GM23248 (cell line): ENCODE results near the gene FAM163B.

Source experiments
- EZH2 ChIP-seq: fragments of 200-600 bp; sonication (generic); IDR thresholded peaks from 2 replicates; pipeline ENCODE4 v1.6.1; 2018; ENCODE audit warnings: antibody characterized with exemption, mild to moderate bottlenecking; ENCODE audit not compliant: insufficient read depth, poor library complexity, severe bottlenecking
- EZH2phosphoT487 ChIP-seq: fragments of 200-600 bp; sonication (generic); IDR thresholded peaks from 2 replicates; pipeline ENCODE4 v1.6.1; 2018; ENCODE audit warnings: antibody characterized with exemption, moderate library complexity, mild to moderate bottlenecking, low read depth; ENCODE audit not compliant: insufficient read depth

DNA sequence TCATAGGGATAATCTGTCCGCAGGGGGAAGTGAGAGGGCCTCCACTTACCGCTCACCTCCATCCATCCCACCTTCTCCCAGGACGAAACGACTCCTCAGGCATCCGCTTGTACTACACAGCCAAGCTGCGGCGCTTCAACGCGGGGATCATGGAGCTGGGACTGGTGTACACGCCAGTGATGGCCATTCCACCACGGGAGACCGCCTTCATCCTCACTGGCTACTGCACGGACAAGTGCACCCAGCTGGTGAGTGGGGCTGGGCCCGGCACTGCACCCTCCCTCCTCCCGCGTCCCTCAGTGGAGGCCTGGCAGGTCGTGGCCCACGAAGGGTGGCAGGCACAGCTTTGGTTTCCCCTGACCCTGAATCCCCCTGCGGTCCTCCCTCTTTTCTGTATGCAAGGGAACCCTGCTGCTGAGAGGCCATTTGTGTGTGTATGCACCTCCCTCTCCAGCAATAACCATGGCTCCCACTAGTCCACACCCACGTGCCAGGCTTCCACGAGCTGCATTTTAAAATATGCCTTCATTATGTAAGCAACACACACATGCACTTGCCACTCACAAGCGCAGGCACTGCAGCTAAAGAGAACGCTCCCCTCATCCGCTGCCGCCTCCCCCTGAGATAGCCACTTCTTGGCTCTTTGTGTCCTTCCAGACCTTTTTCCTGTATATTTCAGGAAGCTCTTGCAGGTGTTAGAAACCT lies 38.7 kb upstream of the FAM163B start:
- TF ChIP-seq EZH2 (no peak), EZH2phosphoT487 (no peak)
